Measurements from ENCODE around the gene CPD. TPM values are rescaled to one million over a fixed set of nuclear protein-coding genes. Genes with fewer than 3 reads are reported as not detected.
"Not testable (repeated sequence)": the region's sequence is repeated elsewhere in the genome, so short reads cannot be mapped to it uniquely, and the experiment has no call there.

CPD gene
- 10 to 100 TPM; 46.5 to 46.8 TPM for total RNA-seq

DNA sequence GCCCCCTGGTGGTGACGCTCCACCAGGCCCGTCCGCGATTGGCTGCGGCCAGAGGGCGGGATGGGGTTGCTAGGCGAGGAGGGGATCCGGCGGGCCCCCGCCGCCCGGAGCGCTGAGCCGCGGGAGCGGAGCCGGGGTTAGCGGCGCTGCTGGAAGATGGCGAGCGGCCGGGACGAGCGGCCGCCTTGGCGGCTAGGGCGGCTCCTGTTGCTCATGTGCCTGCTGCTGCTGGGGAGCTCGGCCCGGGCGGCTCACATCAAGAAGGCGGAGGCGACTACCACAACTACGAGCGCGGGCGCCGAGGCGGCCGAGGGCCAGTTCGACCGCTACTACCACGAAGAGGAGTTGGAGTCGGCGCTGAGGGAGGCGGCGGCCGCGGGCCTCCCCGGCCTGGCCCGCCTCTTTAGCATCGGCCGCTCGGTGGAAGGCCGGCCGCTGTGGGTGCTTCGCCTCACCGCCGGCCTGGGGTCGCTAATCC, at the start of gene CPD:
TSS of gene CPD (plus strand) at position 103 of the 478 bp plus-strand sequence. CDS start at position 157, 54 bp downstream.
- Mint-ChIP-seq H3K36me3 (ENCODE audit: insufficient read depth in 2 of 2) (peaks cover 0 to 4% of the 10 kb centered on the region in 2 donors), H3K4me3 (peak within 1 kb of the TSS; percentile 78 to 94), H3K27me3 (ENCODE audit: low read depth) (no peaks in the 10 kb centered on the region), H3K9me3 (no peaks in the 10 kb centered on the region), H3K27ac (peak within 1 kb of the TSS; percentile 94), H3K4me1 (ENCODE audit: low read depth) (peaks cover 73% of the 10 kb centered on the region)
- peak; percentile 86 to 89 for ATAC-seq (replicated peaks in 1 of 2)
- peak; percentile 98 to 99 for DNase-seq

DNA sequence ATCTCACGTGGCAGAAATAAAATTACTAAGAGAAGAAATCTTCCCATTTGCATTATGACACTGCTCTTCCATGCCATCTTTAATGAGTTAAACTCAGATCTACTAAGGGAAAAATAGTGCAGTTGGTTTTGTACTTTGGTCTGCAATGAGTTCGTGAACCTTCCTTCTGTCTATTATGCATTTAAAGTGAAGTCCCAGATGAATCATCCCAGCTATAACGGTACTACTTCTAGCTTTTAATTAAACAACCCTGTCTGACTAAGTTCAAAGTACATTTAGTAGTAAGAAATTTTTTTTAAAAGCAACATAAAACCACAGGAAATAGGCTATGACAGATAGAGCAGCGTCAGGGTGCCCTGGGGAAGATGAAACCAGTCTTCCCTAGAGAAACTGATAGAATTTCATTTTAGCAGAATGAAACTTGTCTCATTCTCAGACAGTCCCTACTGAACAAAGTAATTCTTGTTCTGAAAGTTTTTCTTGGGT, 46.6 kb upstream of the CPD start:
- peak overlapping the region; percentile 60 for H3K27ac Mint-ChIP-seq
- DNase-seq (peak; percentile 51 to 69), ATAC-seq (replicated peaks in 1 of 2) (peak; percentile 94 to 95)
- peaks cover 63% of the 10 kb centered on the region for H3K4me1 Mint-ChIP-seq (ENCODE audit: low read depth)
- peaks cover 0 to 2% of the 10 kb centered on the region in 2 donors for H3K9me3 Mint-ChIP-seq
- no peaks in the 10 kb centered on the region for H3K36me3 Mint-ChIP-seq (ENCODE audit: insufficient read depth in 2 of 2)
- peak overlapping the region; percentile 62 to 65 for H3K4me3 Mint-ChIP-seq
- H3K27me3 Mint-ChIP-seq (ENCODE audit: low read depth), result no peaks in the 10 kb centered on the region

- ATAC-seq (replicated peaks in 1 of 2), result no peak
- peak within 1 kb of the TSS; percentile 33 to 65 for H3K4me3 Mint-ChIP-seq
- H3K27ac Mint-ChIP-seq, result peak within 1 kb of the TSS; percentile 60
- H3K36me3 Mint-ChIP-seq (ENCODE audit: insufficient read depth in 2 of 2), result no peaks in the 10 kb centered on the region
- peaks cover 0 to 2% of the 10 kb centered on the region in 2 donors for H3K9me3 Mint-ChIP-seq
- peaks cover 63% of the 10 kb centered on the region for H3K4me1 Mint-ChIP-seq (ENCODE audit: low read depth)
- H3K27me3 Mint-ChIP-seq (ENCODE audit: low read depth), result no peaks in the 10 kb centered on the region
- no peak for DNase-seq
Measured at GRCh38 chr17:30333503-30334360, 45.0 kb upstream of the CPD start, which contains the start of gene TMIGD1. TSS of gene TMIGD1 (minus strand) at chr17:30334057. CDS start at chr17:30332133, 1,924 bp downstream.

- DNase-seq (no peak), ATAC-seq (replicated peaks in 1 of 2) (no peak)
- H3K27me3 Mint-ChIP-seq (ENCODE audit: low read depth), result no peaks in the 10 kb centered on the region
- no peak overlapping the region for H3K27ac Mint-ChIP-seq
- peaks cover 59% of the 10 kb centered on the region for H3K4me1 Mint-ChIP-seq (ENCODE audit: low read depth)
- H3K36me3 Mint-ChIP-seq (ENCODE audit: insufficient read depth in 2 of 2), result no peaks in the 10 kb centered on the region
- peaks cover 0 to 2% of the 10 kb centered on the region in 2 donors for H3K9me3 Mint-ChIP-seq
- H3K4me3 Mint-ChIP-seq, result no peak overlapping the region
Measured at GRCh38 chr17:30334421-30334820, 44.3 kb upstream of the CPD start.

GRCh38 chr17:30336369-30337171, 42.2 kb upstream of the CPD start:
- Mint-ChIP-seq H3K27ac (no peak overlapping the region), H3K27me3 (ENCODE audit: low read depth) (no peaks in the 10 kb centered on the region), H3K9me3 (peaks cover 0 to 2% of the 10 kb centered on the region in 2 donors), H3K4me3 (no peak overlapping the region), H3K4me1 (ENCODE audit: low read depth) (peaks cover 49% of the 10 kb centered on the region), H3K36me3 (ENCODE audit: insufficient read depth in 2 of 2) (no peaks in the 10 kb centered on the region)
- peak; percentile 64 to 71 for DNase-seq
- peak; percentile 15 to 17 for ATAC-seq (replicated peaks in 1 of 2)

GRCh38 chr17:30337393-30337999, 41.2 kb upstream of the CPD start:
- Mint-ChIP-seq H3K4me3 (no peak overlapping the region), H3K9me3 (peaks cover 0 to 2% of the 10 kb centered on the region in 2 donors), H3K27me3 (ENCODE audit: low read depth) (no peaks in the 10 kb centered on the region), H3K36me3 (ENCODE audit: insufficient read depth in 2 of 2) (no peaks in the 10 kb centered on the region), H3K4me1 (ENCODE audit: low read depth) (peaks cover 44% of the 10 kb centered on the region), H3K27ac (no peak overlapping the region)
- ATAC-seq (replicated peaks in 1 of 2) (no peak), DNase-seq (no peak)

- ATAC-seq (replicated peaks in 1 of 2) (no peak), DNase-seq (no peak)
- Mint-ChIP-seq H3K4me1 (ENCODE audit: low read depth) (peaks cover 28% of the 10 kb centered on the region), H3K36me3 (ENCODE audit: insufficient read depth in 2 of 2) (no peaks in the 10 kb centered on the region), H3K9me3 (peaks cover 0 to 2% of the 10 kb centered on the region in 2 donors), H3K27ac (no peak overlapping the region), H3K4me3 (no peak overlapping the region), H3K27me3 (ENCODE audit: low read depth) (no peaks in the 10 kb centered on the region)
Measured at GRCh38 chr17:30339086-30339485, 39.6 kb upstream of the CPD start.

DNA sequence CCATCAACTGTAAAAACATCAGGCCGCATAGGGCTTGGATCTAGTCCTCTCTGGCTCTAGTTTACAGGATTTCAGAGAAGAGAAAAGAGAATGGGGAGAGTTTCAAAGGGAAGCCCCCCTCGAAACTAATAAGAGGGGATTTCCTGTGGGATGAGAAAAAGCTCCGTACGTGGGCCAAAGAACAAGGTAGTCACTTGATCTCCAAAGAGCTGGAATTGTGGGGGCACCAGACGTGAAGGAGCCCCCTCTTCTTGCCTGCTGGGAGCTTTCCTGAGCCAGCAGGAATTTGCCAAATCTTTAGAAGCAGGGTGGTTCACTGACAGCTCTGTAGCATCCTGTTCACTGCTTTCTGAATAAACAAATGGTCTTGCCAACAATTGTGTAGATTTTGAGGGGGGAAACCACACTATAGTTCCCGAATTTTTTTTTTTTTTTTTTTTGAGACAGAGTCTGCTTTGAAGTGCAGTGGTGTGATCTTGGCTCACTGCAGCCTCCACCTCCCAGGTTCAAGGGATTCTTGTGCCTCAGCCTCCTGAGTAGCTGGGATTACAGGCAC, 37.8 kb upstream of the CPD start:
- no peak for ATAC-seq (replicated peaks in 1 of 2)
- H3K4me1 Mint-ChIP-seq (ENCODE audit: low read depth), result peaks cover 36% of the 10 kb centered on the region

DNA sequence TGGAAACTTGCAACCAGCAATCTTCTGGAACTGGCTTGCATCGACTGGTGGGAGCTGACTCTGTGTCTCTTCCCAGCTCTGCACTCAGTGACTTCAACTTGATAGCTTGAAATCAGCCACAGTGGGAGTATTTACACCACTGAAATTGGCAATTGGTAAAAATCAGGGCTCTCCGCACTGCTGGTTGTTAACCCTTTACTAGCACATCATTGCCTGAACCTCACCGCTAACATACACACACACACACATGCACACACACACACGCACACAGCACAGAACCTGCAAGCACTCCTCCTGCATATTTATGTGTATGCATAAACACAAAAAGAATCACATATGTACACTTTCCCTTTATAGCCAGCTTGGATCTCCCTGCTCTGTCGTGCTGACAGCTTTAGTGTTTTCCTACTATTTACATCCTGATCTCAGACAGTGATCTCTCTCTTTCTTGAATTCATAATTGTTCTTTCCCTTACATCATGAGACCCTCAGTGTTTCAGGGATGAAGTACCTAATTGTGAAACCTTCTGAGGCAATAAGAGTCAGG, 37.0 kb upstream of the CPD start:
- Mint-ChIP-seq H3K4me1 (ENCODE audit: low read depth) (peaks cover 34% of the 10 kb centered on the region), H3K9me3 (no peaks in the 10 kb centered on the region), H3K27me3 (ENCODE audit: low read depth) (no peaks in the 10 kb centered on the region), H3K27ac (no peak overlapping the region), H3K4me3 (no peak overlapping the region), H3K36me3 (ENCODE audit: insufficient read depth in 2 of 2) (no peaks in the 10 kb centered on the region)
- no peak for ATAC-seq (replicated peaks in 1 of 2)
- DNase-seq, result no peak

More for the DNA sequence above, 37.8 kb upstream of the CPD start:
- no peak overlapping the region for H3K4me3 Mint-ChIP-seq
- DNase-seq, result no peak
- no peaks in the 10 kb centered on the region for H3K27me3 Mint-ChIP-seq (ENCODE audit: low read depth)
- peaks cover 0 to 2% of the 10 kb centered on the region in 2 donors for H3K9me3 Mint-ChIP-seq
- H3K36me3 Mint-ChIP-seq (ENCODE audit: insufficient read depth in 2 of 2), result no peaks in the 10 kb centered on the region
- no peak overlapping the region for H3K27ac Mint-ChIP-seq

- peaks cover 31% of the 10 kb centered on the region for H3K4me1 Mint-ChIP-seq (ENCODE audit: low read depth)
- not testable (repeated sequence) for H3K36me3 Mint-ChIP-seq (ENCODE audit: insufficient read depth in 2 of 2); ATAC-seq (replicated peaks in 1 of 2); H3K27ac Mint-ChIP-seq; H3K27me3 Mint-ChIP-seq (ENCODE audit: low read depth); DNase-seq; H3K9me3 Mint-ChIP-seq; H3K4me3 Mint-ChIP-seq
Measured at GRCh38 chr17:30343244-30343643, 35.5 kb upstream of the CPD start.

DNA sequence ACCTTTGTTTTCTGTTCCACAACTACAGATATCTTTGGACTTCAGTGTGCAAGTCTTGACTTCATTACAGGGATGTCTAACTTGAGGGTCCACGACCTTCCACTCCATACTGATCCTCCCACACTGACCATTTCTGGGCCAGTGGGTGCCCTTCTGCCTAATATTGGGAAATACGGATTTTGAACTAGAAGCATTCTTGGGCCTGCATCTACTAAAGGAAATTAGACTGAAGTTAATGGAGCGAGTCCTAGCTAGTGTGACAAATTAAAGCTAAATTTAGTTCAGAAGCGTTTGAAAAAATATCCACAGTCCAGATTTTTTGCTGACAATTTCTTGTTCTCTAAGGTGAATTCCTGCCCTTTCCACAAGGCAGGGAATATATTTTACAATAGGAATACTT, 34.9 kb upstream of the CPD start:
- Mint-ChIP-seq H3K27me3 (ENCODE audit: low read depth) (no peaks in the 10 kb centered on the region), H3K4me1 (ENCODE audit: low read depth) (peaks cover 31% of the 10 kb centered on the region), H3K4me3 (no peak overlapping the region), H3K36me3 (ENCODE audit: insufficient read depth in 2 of 2) (no peaks in the 10 kb centered on the region), H3K27ac (no peak overlapping the region), H3K9me3 (no peaks in the 10 kb centered on the region)
- DNase-seq (no peak), ATAC-seq (replicated peaks in 1 of 2) (no peak)
